Thyroid gland (tissue), 4 donors: ENCODE measurements around the gene NUDT1.

Experiments
- POLR2A ChIP-seq, 2 donors: fragments of 450-650 bp; IDR thresholded peaks; one replicate each; pipeline ENCODE4 v1.6.1; 2017; ENCODE audit warnings: antibody characterized with exemption in 2 of 2, mild to moderate bottlenecking in 2 of 2, moderate library complexity in 1 of 2
- TF ChIP-seq, protein P1 (sequence below), 6 experiments: fragments of 200-600 bp in 3 of 6; fragments of 450-650 bp in 3 of 6; sonication (generic) in 3 of 6; IDR thresholded peaks; one replicate each; pipeline ENCODE4 v1.5.1; 2016 to 2019; ENCODE audit warnings: antibody characterized with exemption in 6 of 6, mild to moderate bottlenecking in 2 of 6, inconsistent platforms in 1 of 6, moderate library complexity in 1 of 6

DNA sequence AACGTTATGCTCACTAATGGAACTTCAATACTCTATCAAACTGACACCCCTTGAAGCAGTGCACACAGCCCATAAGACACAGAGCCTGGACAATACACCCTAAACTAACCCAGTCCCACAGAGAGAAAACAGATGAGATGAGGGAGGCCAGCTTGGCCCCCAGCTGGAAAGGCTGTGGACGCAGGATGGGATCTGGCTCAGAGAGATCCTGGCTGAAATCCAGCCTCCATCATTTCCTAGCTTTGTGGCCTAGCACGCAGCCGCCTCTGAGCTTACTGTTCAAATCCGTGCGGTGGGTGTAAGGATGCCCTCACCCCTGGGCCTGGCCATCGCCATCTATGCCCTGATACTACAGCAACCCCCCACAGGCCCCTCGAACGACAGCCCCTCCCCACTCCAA is 39.5 kb downstream of the NUDT1 start:
- TF ChIP-seq, protein P1, sequence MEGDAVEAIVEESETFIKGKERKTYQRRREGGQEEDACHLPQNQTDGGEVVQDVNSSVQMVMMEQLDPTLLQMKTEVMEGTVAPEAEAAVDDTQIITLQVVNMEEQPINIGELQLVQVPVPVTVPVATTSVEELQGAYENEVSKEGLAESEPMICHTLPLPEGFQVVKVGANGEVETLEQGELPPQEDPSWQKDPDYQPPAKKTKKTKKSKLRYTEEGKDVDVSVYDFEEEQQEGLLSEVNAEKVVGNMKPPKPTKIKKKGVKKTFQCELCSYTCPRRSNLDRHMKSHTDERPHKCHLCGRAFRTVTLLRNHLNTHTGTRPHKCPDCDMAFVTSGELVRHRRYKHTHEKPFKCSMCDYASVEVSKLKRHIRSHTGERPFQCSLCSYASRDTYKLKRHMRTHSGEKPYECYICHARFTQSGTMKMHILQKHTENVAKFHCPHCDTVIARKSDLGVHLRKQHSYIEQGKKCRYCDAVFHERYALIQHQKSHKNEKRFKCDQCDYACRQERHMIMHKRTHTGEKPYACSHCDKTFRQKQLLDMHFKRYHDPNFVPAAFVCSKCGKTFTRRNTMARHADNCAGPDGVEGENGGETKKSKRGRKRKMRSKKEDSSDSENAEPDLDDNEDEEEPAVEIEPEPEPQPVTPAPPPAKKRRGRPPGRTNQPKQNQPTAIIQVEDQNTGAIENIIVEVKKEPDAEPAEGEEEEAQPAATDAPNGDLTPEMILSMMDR (IDR thresholded peaks at IDR 0.05): no peak
- no peak for TF ChIP-seq POLR2A (IDR thresholded peaks at IDR 0.05)
